Stimulated activated CD8-positive, alpha-beta memory T cell treated with anti-CD3 and anti-CD28 coated beads, Interleukin-2, amount 100 ng/mL, for 48 hours (primary cell): Measurements from ENCODE around the gene GPC4.

ENCODE experiments used
- DNase-seq, 2 donors: peaks; one replicate each; pipeline ENCODE4 v3.0.0-alpha.2; 2020; ENCODE audit warnings: low read depth in 2 of 2

GPC4 gene

DNA sequence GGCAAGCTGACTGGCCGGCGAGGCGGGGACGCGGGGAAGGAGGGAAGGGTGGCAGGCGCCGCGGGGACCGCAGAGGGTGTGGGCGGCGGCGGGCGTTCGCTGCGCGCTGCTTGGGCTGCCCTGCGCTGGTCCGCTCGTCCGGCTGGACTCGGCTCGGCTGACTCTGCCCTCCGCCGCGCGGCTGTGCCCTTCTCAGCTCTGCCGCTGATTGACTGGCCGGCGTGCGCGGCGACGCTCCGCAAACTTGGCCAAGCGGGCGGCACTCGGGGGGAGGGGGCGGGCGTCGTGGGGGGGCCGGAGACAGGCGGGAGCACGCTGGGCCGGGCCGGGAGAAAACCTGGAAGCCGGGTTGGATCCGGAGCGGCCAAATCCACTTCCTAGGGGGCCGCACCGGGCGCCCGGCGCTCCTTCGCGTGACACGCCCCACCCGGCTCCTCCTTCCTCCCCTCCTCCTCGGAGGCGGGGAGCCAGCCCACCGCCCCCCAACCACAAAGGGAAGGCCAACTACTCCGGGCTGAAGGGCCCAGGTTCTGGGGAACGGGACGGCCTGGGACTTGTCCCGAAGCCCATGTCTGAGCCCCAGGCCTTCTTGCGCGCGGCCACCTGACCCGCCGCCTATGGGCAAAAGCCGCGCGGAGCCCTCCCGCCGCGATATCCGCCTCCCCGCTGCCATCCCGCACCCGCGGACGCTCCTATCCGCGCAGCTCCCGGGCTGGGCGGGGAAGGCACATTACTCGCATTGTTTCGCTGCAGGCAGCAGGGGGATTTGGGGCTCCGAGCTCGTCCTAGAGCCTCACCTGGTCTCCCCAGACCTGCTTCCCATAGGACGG is at the start of gene GPC4:
GPC4 (minus strand) TSS at position 214 of the 830 bp plus-strand sequence. CDS start 524 bp downstream, outside the sequence.
- no peak for DNase-seq

DNA sequence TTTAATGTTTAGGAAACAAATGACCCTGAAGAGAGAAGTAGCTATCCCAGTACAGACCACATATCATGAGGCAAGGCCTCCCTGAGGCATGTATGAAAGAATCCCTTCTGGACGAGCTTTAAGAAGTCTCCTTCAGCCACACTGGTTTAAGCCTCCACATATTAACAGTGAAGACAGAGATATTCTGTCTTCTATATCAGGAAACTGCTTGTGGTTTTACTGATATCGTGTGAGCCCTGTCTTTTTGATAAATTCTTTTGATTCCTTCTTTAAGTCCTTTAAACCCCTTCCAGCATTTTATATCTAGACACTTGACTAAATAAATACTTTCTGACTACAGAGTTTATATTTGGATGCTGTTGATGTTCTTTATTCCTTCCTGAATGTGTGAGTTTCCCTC is 45.9 kb upstream of the GPC4 start:
- DNase-seq: no peak

DNA sequence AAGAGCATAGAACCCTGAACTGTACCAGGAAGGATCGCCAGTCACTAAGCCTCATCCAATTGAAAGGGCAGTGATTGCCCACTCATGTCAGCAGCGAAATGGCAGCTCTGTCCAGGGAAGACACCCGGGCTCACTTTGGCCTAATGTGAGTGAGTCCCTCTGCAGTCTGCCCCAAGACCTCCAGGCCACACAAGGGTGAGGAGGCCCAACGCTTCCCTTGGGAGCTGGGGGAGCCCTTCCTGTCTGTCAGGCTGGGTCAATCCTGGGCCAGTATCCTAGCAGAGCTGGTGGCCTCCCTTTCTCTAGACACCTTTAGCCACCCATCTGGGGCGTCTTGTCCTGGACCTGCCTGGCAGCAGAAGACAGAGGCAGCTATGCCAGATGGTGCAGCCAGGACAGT is 39.6 kb upstream of the GPC4 start:
- DNase-seq: no peak

GRCh38 chrX:133454491-133454914 is 39.2 kb upstream of the GPC4 start:
- DNase-seq: no peak

DNA sequence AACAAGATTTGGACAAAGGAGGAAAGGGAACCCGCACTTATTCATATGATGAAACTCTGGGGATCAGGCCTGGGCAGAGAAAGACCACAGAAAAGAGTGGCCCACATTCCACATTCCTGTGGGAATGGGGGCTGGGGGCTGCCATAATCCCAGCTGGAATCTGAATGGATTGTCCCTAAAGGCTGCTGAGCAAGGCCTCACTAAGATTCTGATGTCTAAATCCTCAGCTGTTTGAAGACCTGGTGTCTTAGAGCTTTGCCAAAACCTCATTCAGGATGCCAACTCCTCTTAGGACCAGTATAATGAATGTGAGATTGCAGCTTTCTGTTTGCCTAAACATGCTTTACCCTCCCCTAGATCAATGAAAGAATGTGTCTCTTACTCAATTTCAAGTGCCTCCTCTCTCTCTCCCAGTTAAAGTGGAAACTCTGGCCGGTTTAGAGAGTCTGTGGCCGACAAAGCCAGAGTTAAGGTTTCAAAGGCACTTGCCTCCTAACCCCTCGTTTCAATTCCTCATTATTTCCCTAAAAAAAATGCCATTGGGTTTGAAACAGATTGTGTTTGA is 33.3 kb upstream of the GPC4 start:
- DNase-seq: no peak

GRCh38 chrX:133444952-133445831 is 29.9 kb upstream of the GPC4 start:
- DNase-seq: no peak

DNA sequence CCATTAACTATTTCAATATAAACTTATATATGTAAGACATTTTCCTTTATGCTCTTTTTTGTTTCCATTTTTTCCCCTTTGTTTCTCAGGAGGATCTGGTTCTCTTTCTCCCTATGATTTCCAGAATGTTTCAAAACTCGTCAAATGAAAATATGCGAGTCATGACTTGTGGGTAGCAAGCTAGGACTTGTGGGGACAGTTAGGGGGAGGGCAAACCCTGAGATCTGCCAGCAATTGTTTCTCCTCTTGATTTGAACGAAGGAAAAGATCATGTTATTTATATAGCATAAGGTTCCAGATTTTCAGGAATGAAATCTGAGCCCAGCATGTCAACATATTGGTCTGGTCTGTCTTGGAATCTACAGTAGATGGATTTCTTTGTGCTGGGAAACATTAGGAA is 28.9 kb upstream of the GPC4 start:
- DNase-seq: no peak

GRCh38 chrX:133440797-133441163 is 25.5 kb upstream of the GPC4 start:
- DNase-seq: no peak

GRCh38 chrX:133440081-133440796 is 24.9 kb upstream of the GPC4 start:
- no peak for DNase-seq

- DNase-seq: no peak
Observed at GRCh38 chrX:133437766-133438165, 22.5 kb upstream of the GPC4 start.

DNA sequence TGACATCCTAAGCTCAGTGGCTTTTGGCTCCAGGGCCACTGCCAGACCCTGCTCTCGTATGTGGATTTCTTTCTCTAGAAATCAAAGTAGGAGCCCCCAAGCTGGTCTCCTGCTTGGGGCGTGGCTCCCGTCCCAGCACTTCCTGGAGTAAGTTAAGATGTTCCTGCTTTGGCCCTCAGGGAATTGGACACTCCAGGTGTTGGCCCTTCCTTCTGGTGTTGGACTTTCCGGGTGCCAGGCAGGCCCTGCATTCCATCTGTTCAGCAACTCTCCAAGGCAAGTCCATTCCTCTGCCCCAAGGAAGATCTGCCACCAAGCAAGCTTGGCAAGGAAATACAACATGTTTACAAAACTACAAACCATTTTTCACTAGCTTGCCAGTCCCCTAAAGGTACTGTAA is 22.1 kb upstream of the GPC4 start:
- DNase-seq: no peak

GRCh38 chrX:133435544-133436124 is 20.3 kb upstream of the GPC4 start:
- no peak for DNase-seq

DNA sequence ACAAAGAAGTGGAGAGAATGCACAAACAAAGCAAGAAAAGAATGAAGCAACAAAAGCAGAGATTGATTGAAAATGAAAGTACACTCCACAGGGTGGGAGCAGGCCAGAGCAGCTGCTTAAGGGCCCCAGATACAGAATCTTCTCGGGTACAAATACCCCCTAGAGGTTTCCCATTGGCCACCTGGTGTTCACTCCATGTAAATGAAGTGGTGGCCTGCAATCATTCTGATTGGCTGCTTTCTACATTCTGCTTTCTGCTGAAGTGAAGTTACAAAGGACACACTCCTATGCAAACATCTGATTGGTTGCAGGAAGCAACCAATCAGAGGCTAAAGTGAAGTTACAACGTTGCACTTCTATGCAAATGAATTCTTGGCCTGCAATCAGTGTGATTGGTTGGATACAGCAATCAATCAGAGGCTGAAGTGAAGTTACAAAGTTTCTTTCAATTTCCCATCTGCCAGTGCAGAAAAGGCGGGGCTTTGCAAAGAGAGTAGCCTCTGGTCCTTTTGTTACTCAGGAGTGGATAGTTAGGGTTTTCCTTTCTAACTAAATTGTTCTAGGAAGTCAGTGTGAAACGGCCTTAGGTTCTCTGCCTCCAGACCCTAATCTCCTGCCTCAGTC is 19.0 kb upstream of the GPC4 start:
- DNase-seq: no peak

DNA sequence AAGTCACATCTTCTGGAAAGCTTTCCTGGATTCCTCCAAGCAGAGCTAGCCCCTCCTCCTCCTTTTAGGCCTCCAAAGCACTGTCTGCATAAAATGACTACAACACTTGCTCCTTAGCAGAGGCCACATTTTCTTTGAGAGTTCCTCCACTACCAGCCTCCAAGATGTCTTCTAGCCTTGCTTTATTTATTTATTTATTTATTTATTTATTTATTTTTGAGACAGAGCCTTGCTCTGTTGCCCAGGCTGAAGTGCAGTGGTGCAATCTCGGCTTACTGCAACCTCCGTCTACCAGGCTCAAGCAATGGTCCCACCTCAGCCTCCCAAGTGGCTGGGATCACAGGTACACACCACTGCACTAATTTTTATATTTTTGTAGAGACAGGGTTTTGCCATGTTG is 4.6 kb upstream of the GPC4 start:
- no peak for DNase-seq

DNA sequence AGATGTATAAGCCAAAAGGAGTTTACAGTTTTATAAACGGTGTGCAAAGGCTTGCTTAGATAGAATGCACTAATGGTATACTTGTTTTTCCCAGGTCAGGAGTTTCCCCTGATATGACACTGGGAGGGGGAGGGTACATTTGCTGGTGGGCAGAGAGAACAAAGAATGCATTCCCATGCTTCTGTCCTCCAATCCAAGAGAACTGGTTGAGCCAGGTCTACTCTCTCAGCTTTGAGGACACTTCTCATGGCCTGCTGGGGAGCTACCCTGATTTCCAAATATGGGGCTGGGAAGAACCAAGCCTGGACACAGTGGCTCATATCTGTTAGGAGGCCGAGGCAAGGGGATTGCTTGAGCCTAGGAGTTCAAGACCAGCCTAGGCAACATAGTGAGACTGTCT is 3.3 kb upstream of the GPC4 start:
- DNase-seq: no peak

DNA sequence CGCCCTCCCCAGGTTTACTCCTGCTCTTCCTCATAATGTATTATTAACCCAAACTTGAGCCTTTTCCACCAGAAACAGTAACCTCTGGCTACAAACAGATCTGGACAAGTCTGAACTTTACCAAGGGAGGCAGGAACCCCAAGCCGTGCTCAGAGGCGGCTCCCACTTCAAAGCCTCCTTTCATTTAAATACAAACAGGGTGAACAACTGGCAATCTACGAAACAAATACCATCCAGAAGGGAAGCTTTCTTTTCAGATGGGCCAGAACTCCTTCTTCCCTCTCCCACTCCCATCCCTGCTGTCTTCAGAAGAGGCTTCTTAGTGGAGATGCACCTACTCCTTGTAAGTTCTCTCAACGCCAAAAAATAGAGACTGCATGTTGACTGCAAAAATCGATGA is 2.1 kb upstream of the GPC4 start:
- DNase-seq: no peak

DNA sequence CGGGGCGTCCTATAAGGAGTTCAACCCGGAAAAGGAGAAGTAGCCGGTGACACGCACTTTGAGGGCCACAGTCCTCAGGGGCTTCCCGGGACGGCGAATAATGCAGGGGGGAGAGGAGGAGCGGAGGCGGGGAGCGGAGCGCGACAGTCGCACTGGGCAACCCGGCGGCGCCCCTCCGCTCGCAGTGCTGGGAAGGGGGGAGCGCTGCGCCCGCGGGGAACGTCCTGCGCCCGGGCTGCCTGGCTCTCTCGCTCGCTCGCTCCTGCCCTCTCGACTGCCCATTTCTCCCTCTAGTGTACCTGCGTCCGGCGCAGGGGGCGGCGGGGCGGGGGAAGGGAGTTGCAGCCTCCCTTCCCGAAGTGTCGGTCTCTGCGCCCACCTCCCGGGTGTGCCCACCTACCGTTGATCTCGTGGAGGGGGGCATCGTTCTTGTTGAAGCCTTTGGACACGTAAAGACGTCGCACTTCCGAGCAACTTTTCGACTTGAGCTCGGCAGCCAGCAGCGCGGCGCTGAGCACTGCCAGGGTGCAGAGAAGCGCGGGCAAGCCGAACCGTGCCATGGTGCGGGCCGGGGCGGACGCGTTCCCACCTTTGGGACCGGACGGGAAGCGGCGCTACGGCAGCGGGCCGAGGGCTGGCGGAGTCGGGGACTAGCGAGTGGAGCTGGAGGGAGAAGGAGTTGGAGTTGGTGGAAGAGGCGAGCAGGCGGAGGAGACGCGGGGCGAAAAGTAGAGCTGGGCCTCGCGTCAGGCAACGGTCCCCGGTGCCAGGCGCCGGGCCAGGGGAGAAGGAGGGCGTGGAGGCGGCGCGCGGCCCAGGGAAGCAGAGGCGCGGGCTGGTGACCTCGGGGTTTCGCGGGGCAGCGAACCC is 648 bp downstream of the GPC4 start:
- no peak for DNase-seq

DNA sequence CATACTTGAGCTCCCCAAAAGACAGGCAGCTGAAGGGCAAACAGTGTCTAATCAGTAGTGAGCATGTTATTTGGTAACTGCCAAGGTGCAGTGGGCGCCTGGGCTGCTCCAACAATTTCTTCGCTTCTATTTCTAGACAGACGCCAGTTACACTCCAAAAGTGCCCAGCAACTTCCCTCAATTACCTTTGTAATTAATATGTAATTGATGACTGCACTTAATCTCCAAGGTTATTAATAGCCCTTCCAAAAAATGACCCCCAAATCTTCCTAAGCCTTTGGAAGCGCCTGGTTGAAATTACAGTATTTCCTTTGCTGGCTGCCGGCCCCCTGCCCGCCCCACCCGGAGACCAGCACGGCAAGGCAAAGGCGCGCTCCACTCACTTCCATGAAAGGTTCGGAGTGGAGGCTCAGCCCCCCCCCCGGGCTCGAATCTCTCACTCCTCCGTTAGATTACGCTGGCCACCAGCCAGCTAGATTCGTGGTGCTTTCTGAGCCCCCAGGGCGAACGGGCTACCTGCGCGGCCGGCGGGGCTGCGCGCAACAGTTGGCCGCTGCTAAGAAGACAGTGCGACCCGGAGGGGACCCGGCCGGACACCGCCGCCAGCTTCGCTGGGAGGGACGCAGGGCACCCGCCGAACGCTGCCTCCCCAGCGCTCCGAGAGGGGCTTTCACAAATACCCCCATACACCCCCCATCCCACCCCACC is 1.9 kb downstream of the GPC4 start:
- DNase-seq: no peak

DNA sequence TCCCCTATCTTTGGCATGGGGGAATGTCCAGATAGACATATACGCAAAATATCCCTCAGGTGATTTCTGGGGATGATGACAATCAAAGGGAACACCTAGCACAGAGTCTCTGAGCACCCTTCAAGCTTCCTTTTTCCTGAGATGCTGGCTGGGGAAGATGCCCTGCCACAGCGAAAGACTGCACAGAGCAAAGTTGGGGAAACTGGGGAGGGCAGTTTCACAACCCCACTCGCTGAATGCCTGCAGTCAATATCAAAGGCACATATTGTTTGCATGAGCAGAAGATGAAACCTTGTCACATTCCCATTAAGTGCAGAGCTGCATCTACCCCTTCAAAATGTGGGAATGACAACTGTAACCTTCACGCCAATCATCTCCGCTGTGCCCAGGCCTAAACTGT is 2.6 kb downstream of the GPC4 start:
- DNase-seq: no peak

- no peak for DNase-seq
Observed at GRCh38 chrX:133412246-133412645, 3.0 kb downstream of the GPC4 start.
